SH-SY5Y (cell line): ENCODE results near the gene IFNB1.

ENCODE experiments used
- GATA2 ChIP-seq: IDR thresholded peaks from 2 replicates; pipeline ENCODE4 v1.6.1; 2011; ENCODE audit warnings: mild to moderate bottlenecking, low read depth, low read length
- GATA3 ChIP-seq: IDR thresholded peaks from 2 replicates; pipeline ENCODE4 v1.6.1; 2011; ENCODE audit warnings: low read depth, mild to moderate bottlenecking, low read length, moderate library complexity

- TF ChIP-seq GATA2 (no peak), GATA3 (no peak)
Measured at GRCh38 chr9:21043841-21044240, 33.9 kb downstream of the IFNB1 start.
